Stomach (tissue), 9 donors: ENCODE measurements around the gene NT5C2. TPM values are rescaled to one million over a fixed set of nuclear protein-coding genes. Genes with fewer than 3 reads are reported as not detected.
"Not testable (repeated sequence)": the region's sequence is repeated elsewhere in the genome, so short reads cannot be mapped to it uniquely, and the experiment has no call there.

Experiments
- DNase-seq, 2 donors: peaks; one replicate each; pipeline versions ENCODE4 v3.0.0 to v3.0.0-alpha.2; 2013 to 2019
- H3K27ac ChIP-seq, 5 donors: fragments of 200-600 bp in 4 of 5; sonication (generic) in 4 of 5; one replicate each; pipeline ENCODE4 v1.5.1; 2013 to 2019; ENCODE audit warnings: mild to moderate bottlenecking in 1 of 5, moderate library complexity in 1 of 5
- H3K27me3 ChIP-seq, 3 donors: fragments of 200-600 bp; sonication (generic); one replicate each; pipeline ENCODE4 v1.5.1; 2017 to 2019; ENCODE audit warnings: mixed run types in 1 of 3
- H3K36me3 ChIP-seq, 4 donors: fragments of 200-600 bp; sonication (generic); 1 replicate in 3 of 4; 2 replicates in 1 of 4; pipeline ENCODE4 v1.5.1; 2016 to 2019
- H3K4me1 ChIP-seq, 4 donors: fragments of 200-600 bp; sonication (generic); one replicate each; pipeline ENCODE4 v1.5.1; 2016 to 2019
- H3K4me3 ChIP-seq, 4 donors: fragments of 200-600 bp; sonication (generic) in 3 of 4; one replicate each; pipeline ENCODE4 v1.5.1; 2016 to 2019; ENCODE audit warnings: mild to moderate bottlenecking in 1 of 4
- H3K9me3 ChIP-seq, 4 donors: fragments of 200-600 bp; sonication (generic); one replicate each; pipeline ENCODE4 v1.5.1; 2016 to 2019
- EP300 ChIP-seq: sonication (generic); formaldehyde crosslinking; IDR thresholded peaks from one replicate; pipeline ENCODE4 v1.6.1; 2017; ENCODE audit warnings: antibody characterized with exemption
- POLR2A ChIP-seq, 4 donors: fragments of 450-650 bp; IDR thresholded peaks; one replicate each; pipeline ENCODE4 v1.6.1; 2016; ENCODE audit warnings: antibody characterized with exemption in 4 of 4, control low read depth in 2 of 4, mild to moderate bottlenecking in 1 of 4, moderate library complexity in 1 of 4
- POLR2AphosphoS5 ChIP-seq, 3 donors: sonication (generic); formaldehyde crosslinking; IDR thresholded peaks; one replicate each; pipeline ENCODE4 v1.6.1; 2016; ENCODE audit warnings: antibody characterized with exemption in 3 of 3
- WGBS, 5 donors: extraction: QIAGEN DNeasy Blood & Tissue Kit in 3 of 5; methylation state at CpG; one replicate each; pipeline versions ENCODE4 v1.1.5 to v1.1.7; 2013 to 2018; 5-methylcytosine and 5-hydroxymethylcytosine counted together
- intact Hi-C: fragments of 100-400 bp; cut with DNase I; formaldehyde crosslinking; loops from one replicate; pipeline ENCODE4 v1.15.1; 2023; ENCODE audit warnings: low total_unique reads
- polyA plus RNA-seq, 3 donors: library from polyadenylated mRNA; stranded (reverse); fragments of 200-250 nt; gene quantifications; one replicate each; pipeline ENCODE4 v1.2.3, GENCODE V29; 2013
- total RNA-seq, 5 donors: library from RNA; depleted of rRNA; stranded (reverse); fragments of >200 nt; gene quantifications; one replicate each; pipeline versions ENCODE4 v1.1.0 to v1.2.3, GENCODE V29; 2014 to 2016
- TF ChIP-seq, protein P1 (sequence below), 7 experiments: fragments of 450-650 bp in 4 of 7; fragments of 200-600 bp in 3 of 7; sonication (generic) in 3 of 7; IDR thresholded peaks; one replicate each; pipeline ENCODE4 v1.5.1; 2016 to 2019; ENCODE audit warnings: antibody characterized with exemption in 7 of 7, control low read depth in 2 of 7, mild to moderate bottlenecking in 1 of 7
- donor health status: healthy with polysubstance abuse.
- donor health status: Bipolar disorder and iron deficiency.
- donor health status: healthy.

NT5C2 gene
- total and polyA plus RNA-seq, 8 donors = 20.0 to 176 (median 35.6) TPM

DNA sequence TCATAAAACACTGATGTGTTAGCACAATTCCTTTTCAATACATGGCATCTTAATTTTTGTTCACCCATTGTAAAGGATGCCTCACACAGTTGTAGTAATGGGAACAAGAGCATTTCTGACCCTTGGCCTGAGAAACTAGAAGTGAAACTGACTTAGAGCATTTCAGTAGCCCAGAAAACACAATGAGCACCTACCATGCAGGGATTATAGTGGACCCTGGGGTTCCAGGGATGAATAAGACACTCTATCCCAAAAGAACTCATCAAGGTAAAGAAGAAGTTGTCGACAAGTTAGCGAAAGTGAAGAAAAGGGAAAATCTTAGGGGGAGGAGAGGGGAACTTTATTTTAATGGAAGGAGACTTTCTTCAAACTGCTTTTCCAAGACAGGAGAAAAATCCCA lies 125.6 kb downstream of the NT5C2 start:
- 96 to 100% (median 97%) methylated on average over 2 of the region's 2 CpGs for WGBS, 5 donors

DNA sequence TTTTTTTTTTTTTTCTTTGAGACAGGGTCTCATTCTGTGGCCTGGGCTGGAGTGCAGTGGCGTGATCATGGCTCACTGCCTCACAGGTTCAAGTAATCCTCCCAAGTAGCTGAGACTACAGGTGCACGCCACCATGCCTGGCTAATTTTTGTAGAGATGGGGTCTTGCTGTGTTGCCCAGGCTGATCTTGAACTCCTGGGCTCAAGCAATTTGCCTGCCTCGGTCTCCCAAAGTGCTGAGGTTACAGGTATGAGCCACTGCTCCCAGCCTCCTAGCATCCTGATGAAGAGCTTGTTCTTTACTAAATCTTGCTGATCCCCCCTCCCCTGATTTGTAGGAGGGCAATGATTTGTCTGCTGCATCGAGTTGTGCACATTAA lies 126.0 kb downstream of the NT5C2 start:
- intact Hi-C loops = loop anchor here (5.0 kb wide), 1 partner anchor 150 kb away; the partner anchor contains the start of gene CNNM2
- WGBS, 5 donors = 85 to 95% (median 93%) methylated on average over 4 of the region's 4 CpGs
- H3K27ac ChIP-seq, H3K27me3 ChIP-seq, H3K4me3 ChIP-seq, DNase-seq, H3K4me1 ChIP-seq, H3K9me3 ChIP-seq: not testable (repeated sequence)
- H3K36me3 ChIP-seq = peaks cover 0 to 28% (median 20%) of the 10 kb centered on the region in 4 donors

More for the DNA sequence above, 125.6 kb downstream of the NT5C2 start:
- no peak overlapping the region for H3K4me3 ChIP-seq
- H3K36me3 ChIP-seq = peaks cover 0 to 31% (median 23%) of the 10 kb centered on the region in 4 donors
- peaks cover 0 to 8% (median 3%) of the 10 kb centered on the region in 4 donors for H3K4me1 ChIP-seq
- H3K27ac ChIP-seq = no peak overlapping the region
- no peak for TF ChIP-seq EP300
- TF ChIP-seq POLR2A (IDR thresholded peaks at IDR 0.05) = no peak
- no peak for TF ChIP-seq POLR2AphosphoS5 (IDR thresholded peaks at IDR 0.05)
- TF ChIP-seq, protein P1, sequence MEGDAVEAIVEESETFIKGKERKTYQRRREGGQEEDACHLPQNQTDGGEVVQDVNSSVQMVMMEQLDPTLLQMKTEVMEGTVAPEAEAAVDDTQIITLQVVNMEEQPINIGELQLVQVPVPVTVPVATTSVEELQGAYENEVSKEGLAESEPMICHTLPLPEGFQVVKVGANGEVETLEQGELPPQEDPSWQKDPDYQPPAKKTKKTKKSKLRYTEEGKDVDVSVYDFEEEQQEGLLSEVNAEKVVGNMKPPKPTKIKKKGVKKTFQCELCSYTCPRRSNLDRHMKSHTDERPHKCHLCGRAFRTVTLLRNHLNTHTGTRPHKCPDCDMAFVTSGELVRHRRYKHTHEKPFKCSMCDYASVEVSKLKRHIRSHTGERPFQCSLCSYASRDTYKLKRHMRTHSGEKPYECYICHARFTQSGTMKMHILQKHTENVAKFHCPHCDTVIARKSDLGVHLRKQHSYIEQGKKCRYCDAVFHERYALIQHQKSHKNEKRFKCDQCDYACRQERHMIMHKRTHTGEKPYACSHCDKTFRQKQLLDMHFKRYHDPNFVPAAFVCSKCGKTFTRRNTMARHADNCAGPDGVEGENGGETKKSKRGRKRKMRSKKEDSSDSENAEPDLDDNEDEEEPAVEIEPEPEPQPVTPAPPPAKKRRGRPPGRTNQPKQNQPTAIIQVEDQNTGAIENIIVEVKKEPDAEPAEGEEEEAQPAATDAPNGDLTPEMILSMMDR (IDR thresholded peaks at IDR 0.05) = no peak
- H3K27me3 ChIP-seq = no peaks in the 10 kb centered on the region
- no peak for DNase-seq
- H3K9me3 ChIP-seq = no peaks in the 10 kb centered on the region
- intact Hi-C loops = loop anchor here (5.0 kb wide), 1 partner anchor 150 kb away; the partner anchor contains the start of gene CNNM2

- intact Hi-C loops = loop anchor here (5.0 kb wide), 1 partner anchor 149 kb away; the partner anchor contains the start of gene CNNM2
- TF ChIP-seq, protein P1 (IDR thresholded peaks at IDR 0.05) = no peak
- TF ChIP-seq EP300 = no peak
- TF ChIP-seq POLR2AphosphoS5 (IDR thresholded peaks at IDR 0.05) = no peak
- no peak for TF ChIP-seq POLR2A (IDR thresholded peaks at IDR 0.05)
- H3K4me1 ChIP-seq = peaks cover 0 to 8% (median 3%) of the 10 kb centered on the region in 4 donors
- no peaks in the 10 kb centered on the region for H3K9me3 ChIP-seq
- DNase-seq = no peak
- no peaks in the 10 kb centered on the region for H3K27me3 ChIP-seq
- WGBS, 5 donors = 88 to 92% (median 90%) methylated on average over 16 of the region's 16 CpGs
- H3K36me3 ChIP-seq = peaks cover 0 to 22% (median 15%) of the 10 kb centered on the region in 4 donors
- H3K27ac ChIP-seq = no peak overlapping the region
- H3K4me3 ChIP-seq = no peak overlapping the region
Measured at GRCh38 chr10:103066141-103067098, 126.7 kb downstream of the NT5C2 start.

GRCh38 chr10:103064956-103065355 lies 128.1 kb downstream of the NT5C2 start:
- no peak overlapping the region for H3K27ac ChIP-seq
- intact Hi-C loops = loop anchor here (5.0 kb wide), 1 partner anchor 148 kb away; the partner anchor contains the start of gene CNNM2
- H3K27me3 ChIP-seq = no peaks in the 10 kb centered on the region
- peaks cover 0 to 22% (median 14%) of the 10 kb centered on the region in 4 donors for H3K36me3 ChIP-seq
- TF ChIP-seq, protein P1 (IDR thresholded peaks at IDR 0.05) = no peak
- no peak for TF ChIP-seq POLR2A (IDR thresholded peaks at IDR 0.05)
- no peak for DNase-seq
- 88 to 99% (median 93%) methylated on average over 4 of the region's 4 CpGs for WGBS, 5 donors
- no peak overlapping the region for H3K4me3 ChIP-seq
- no peaks in the 10 kb centered on the region for H3K9me3 ChIP-seq
- H3K4me1 ChIP-seq = peaks cover 0 to 8% (median 3%) of the 10 kb centered on the region in 4 donors
